HK-2 (cell line): ENCODE data around the gene ANGPTL8.

Source experiments
- DNase-seq: peaks from one replicate; pipeline ENCODE4 v3.0.0-alpha.2; 2018; ENCODE audit not compliant: unreplicated experiment

ANGPTL8 gene

GRCh38 chr19:11239377-11240000 lies at the start of gene ANGPTL8:
TSS of gene ANGPTL8 (plus strand) at chr19:11239619. CDS start at chr19:11239638, 19 bp downstream.
- DNase-seq, result no peak

- DNase-seq, result no peak
Observed at GRCh38 chr19:11190501-11190900, 48.9 kb upstream of the ANGPTL8 start.

GRCh38 chr19:11191273-11191755 lies 48.1 kb upstream of the ANGPTL8 start:
- peak; percentile 74 for DNase-seq

- DNase-seq, result no peak
Observed at GRCh38 chr19:11191934-11192333, 47.5 kb upstream of the ANGPTL8 start.

GRCh38 chr19:11192957-11193939 lies 46.2 kb upstream of the ANGPTL8 start:
- DNase-seq, result no peak

GRCh38 chr19:11194173-11194572 lies 45.2 kb upstream of the ANGPTL8 start:
- no peak for DNase-seq

GRCh38 chr19:11194656-11195558 lies 44.5 kb upstream of the ANGPTL8 start:
- no peak for DNase-seq

GRCh38 chr19:11195681-11196080 lies 43.7 kb upstream of the ANGPTL8 start:
- DNase-seq, result no peak

- DNase-seq, result peak; percentile 30
Observed at GRCh38 chr19:11196406-11197287, 42.8 kb upstream of the ANGPTL8 start.

GRCh38 chr19:11197291-11198174 lies 41.9 kb upstream of the ANGPTL8 start, which contains the start of gene KANK2:
TSS of gene KANK2 (minus strand) at chr19:11197545. CDS start at chr19:11194511, 3,034 bp downstream.
- DNase-seq, result peak; percentile 89

- DNase-seq, result no peak
Observed at GRCh38 chr19:11198175-11198534, 41.3 kb upstream of the ANGPTL8 start.

- no peak for DNase-seq
Observed at GRCh38 chr19:11198769-11199424, 40.5 kb upstream of the ANGPTL8 start.

GRCh38 chr19:11199517-11199916 lies 39.9 kb upstream of the ANGPTL8 start:
- DNase-seq, result no peak

GRCh38 chr19:11200015-11200574 lies 39.3 kb upstream of the ANGPTL8 start:
- no peak for DNase-seq

GRCh38 chr19:11200931-11201330 lies 38.5 kb upstream of the ANGPTL8 start:
- no peak for DNase-seq

- no peak for DNase-seq
Observed at GRCh38 chr19:11201791-11202190, 37.6 kb upstream of the ANGPTL8 start.

- no peak for DNase-seq
Observed at GRCh38 chr19:11202488-11203193, 36.8 kb upstream of the ANGPTL8 start.
